ENCODE measurements around the gene CLVS2.

Gene CLVS2

DNA sequence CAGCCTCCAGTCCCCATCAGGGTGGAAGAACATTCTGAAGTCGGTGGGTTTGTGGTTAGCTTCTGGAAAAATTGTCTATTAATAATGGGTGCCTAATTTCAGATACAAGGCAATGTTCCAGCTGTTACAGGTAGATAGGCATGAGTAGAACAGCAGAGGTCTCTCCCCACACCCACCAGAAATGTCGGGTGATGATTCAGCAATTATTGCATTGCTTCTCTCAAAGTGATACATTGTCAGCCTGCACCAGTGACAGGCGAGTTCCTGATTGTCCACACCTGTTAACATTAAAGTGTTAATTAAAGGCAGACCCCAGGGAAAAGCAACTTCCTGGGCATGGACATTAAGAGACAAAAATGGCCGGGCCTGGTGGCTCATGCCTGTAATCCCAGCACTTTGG, 18.9 kb upstream of the CLVS2 start:
- TF ChIP-seq, protein P1, sequence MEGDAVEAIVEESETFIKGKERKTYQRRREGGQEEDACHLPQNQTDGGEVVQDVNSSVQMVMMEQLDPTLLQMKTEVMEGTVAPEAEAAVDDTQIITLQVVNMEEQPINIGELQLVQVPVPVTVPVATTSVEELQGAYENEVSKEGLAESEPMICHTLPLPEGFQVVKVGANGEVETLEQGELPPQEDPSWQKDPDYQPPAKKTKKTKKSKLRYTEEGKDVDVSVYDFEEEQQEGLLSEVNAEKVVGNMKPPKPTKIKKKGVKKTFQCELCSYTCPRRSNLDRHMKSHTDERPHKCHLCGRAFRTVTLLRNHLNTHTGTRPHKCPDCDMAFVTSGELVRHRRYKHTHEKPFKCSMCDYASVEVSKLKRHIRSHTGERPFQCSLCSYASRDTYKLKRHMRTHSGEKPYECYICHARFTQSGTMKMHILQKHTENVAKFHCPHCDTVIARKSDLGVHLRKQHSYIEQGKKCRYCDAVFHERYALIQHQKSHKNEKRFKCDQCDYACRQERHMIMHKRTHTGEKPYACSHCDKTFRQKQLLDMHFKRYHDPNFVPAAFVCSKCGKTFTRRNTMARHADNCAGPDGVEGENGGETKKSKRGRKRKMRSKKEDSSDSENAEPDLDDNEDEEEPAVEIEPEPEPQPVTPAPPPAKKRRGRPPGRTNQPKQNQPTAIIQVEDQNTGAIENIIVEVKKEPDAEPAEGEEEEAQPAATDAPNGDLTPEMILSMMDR (IDR thresholded peaks at IDR 0.05) = no peak
- TF ChIP-seq ZFX (IDR thresholded peaks at IDR 0.05; ENCODE audit: borderline replicate concordance) = no peak
- H3K27ac ChIP-seq = no peak overlapping the region

DNA sequence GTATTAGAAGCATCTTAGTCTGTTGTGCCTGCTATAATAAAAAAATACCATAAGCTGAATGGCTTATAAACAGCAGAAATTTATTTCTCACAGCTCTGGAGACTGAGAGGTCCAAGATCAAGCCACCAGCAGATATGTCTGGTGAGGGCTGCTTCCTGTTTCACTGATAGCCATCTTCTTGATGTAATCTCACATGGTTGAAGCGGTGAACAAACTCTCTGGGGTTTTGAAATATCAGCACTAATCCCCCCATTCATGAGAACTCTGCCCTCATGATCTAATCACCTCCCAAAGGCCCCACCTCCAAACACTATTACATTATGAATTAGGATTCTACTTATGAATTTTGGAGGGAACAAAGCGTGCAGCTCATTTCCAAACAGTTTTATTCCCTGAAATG, 11.6 kb upstream of the CLVS2 start:
- TF ChIP-seq, protein P1 (IDR thresholded peaks at IDR 0.05) = no peak
- TF ChIP-seq ZFX (IDR thresholded peaks at IDR 0.05; ENCODE audit: borderline replicate concordance) = no peak

DNA sequence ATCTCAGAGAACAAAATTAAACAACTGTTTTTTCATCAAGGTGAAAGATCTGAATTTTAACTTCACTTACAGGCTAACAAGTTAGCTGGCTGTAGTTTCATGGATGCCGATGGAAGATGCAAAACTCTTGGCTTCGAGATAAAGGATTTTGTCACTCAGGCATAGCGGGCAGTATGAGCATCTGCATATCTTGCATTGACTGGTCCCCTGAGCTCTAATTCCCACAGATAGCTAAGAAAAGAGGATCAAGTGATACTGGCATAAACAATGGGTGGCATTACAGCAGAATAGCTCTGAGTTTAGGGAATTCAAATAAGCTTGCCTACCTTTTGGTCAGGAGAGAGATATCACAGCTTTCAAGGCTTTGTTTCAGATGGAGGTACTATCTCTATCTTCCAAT, 1.8 kb upstream of the CLVS2 start:
- no peak overlapping the region for H3K27ac ChIP-seq
- TF ChIP-seq ZFX (IDR thresholded peaks at IDR 0.05; ENCODE audit: borderline replicate concordance) = no peak
- TF ChIP-seq, protein P1 (IDR thresholded peaks at IDR 0.05) = no peak

More for the DNA sequence above, 11.6 kb upstream of the CLVS2 start:
- no peak overlapping the region for H3K27ac ChIP-seq

DNA sequence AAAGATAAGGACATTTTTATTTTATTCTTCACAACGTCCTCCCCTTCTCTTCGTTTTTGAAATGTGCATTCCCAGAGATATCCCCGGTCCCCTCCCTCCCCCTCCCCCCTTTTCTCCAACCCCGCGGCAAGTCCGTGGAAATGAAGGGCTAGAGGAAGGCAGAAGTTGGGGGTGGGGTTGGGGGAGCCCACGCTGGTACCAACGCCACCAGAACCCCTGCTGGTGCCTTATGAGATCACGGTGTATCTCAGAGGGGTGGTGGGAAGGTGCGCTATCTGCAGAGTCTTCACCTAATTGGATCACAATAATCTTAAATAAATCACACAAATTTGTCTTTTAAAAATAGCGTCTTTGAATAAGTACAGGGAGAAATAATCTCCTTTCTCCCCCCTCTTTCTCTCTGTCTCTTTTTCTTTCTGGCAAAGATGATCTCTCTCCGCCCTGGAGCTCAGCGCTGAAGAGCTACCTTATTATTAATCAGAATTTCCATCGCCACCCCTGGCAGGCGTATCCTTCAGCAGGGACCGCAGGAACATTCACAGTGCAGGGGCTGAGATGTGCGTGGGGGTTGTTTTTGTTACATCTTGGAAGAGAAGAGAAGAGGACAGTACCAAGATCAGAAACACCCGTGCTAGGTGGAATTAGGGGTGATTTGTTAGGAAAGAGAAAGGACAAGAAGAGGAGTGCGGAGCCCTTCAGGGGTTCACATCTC, 915 bp downstream of the CLVS2 start:
- no peak overlapping the region for H3K27ac ChIP-seq
- no peak for TF ChIP-seq ZFX (IDR thresholded peaks at IDR 0.05; ENCODE audit: borderline replicate concordance)
- TF ChIP-seq, protein P1 (IDR thresholded peaks at IDR 0.05) = no peak

DNA sequence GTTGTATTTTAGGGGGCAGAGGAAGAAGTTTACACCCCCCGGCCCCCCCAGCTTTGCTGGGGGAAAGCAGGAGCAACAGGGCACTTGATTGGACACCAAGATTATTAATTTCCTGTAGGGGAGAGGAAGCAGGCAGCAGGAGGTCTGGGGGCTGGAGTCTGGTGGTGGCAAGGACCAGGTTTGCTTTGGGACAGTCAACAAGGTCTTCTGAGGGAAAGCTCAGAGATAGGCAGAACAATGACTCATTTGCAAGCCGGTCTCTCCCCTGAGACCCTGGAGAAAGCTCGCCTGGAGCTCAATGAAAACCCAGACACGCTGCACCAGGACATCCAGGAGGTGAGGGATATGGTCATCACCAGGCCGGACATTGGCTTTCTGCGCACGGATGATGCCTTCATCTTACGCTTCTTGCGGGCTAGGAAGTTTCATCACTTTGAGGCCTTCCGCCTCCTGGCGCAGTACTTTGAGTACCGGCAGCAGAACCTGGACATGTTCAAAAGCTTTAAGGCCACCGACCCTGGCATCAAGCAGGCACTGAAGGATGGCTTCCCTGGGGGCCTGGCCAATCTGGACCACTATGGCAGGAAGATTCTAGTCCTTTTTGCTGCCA, 1.6 kb downstream of the CLVS2 start:
- no peak overlapping the region for H3K27ac ChIP-seq
- TF ChIP-seq, protein P1 (IDR thresholded peaks at IDR 0.05) = no peak
- TF ChIP-seq ZFX (IDR thresholded peaks at IDR 0.05; ENCODE audit: borderline replicate concordance) = no peak

DNA sequence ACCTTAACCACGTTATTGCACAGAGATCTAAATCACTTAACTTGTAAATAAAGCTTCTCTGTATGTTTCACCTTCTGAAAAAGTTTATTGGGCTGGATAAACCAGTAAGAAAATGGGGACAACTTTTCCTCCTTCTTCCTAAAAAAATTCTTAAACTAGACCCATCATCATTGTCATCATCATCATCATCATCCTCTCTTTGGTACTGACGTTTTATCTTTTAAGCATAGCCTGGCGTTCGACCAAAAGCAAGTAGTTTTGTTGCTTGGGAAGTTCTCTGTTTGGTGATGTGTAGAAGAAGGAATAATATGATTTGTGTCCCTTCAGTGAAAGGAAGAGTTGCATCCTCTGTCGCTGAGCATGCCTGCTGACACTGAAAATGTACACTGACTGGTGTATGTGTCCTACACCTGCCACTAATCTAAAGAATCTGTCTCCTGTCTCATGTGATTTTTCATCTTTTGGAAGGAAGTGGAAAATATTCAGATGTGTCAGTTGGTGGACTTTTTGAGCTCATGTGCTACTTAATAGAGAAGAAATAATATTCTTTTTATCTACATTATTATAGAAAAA, 2.5 kb downstream of the CLVS2 start:
- TF ChIP-seq, protein P1 (IDR thresholded peaks at IDR 0.05) = no peak
- no peak for TF ChIP-seq ZFX (IDR thresholded peaks at IDR 0.05; ENCODE audit: borderline replicate concordance)
- no peak overlapping the region for H3K27ac ChIP-seq

DNA sequence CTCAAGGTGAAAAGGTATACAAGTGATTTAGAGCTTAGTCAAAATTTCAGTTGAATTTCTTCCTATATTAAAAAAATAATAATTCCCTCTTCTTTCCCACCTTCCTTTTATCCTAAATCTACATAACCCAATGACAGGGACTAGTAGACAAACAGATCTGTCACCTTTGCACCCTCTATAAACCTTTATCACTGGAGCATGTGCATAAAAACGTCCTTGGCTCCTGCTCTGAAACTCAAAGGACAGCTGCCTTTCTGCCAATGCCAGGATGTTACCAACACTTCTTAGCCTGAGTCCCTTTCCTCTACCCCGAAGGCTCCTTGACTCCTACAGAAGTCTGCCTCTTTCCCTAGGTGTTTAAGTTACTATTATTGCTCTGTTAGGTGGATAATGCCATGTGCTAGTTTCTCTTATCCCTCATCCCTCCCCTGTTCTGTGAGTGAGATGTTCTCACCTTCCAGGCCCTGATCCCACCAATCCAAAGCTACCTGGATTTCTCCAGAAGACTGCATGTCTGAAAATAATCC, 4.3 kb downstream of the CLVS2 start:
- H3K27ac ChIP-seq = no peak overlapping the region
- TF ChIP-seq, protein P1 (IDR thresholded peaks at IDR 0.05) = no peak
- TF ChIP-seq ZFX (IDR thresholded peaks at IDR 0.05; ENCODE audit: borderline replicate concordance) = no peak

All from 22Rv1 (cell line).